Epithelial cell of umbilical artery (primary cell): Measurements from ENCODE around the gene KTN1. TPM values are rescaled to one million over a fixed set of nuclear protein-coding genes. Genes with fewer than 3 reads are reported as not detected.

Experiments used
- total RNA-seq: library from RNA; depleted of rRNA; stranded (reverse); fragments of >200 nt; gene quantifications from 2 replicates; pipeline ENCODE4 v1.2.3, GENCODE V29; 2014

Gene KTN1
- 174 and 195 TPM in 2 replicates for total RNA-seq

GRCh38 chr14:55579724-55580469, at the start of gene KTN1:
Gene KTN1, plus strand, starts transcription at chr14:55580207. Its CDS starts 31,842 bp downstream, at chr14:55612049.

Other genes with a start within 250 kb of the KTN1 start
- 8.8 and 14.9 TPM in 2 replicates for gene ATG14, start 168.4 kb upstream of the KTN1 start, total RNA-seq
- gene TBPL2, start 139.6 kb upstream of the KTN1 start, total RNA-seq: not detected in 2 replicates